ENCODE measurements around the gene SYT3.
A peak's percentile ranks its signal among the peaks of the same experiment; 100 is the strongest.

SYT3 gene, protein sequence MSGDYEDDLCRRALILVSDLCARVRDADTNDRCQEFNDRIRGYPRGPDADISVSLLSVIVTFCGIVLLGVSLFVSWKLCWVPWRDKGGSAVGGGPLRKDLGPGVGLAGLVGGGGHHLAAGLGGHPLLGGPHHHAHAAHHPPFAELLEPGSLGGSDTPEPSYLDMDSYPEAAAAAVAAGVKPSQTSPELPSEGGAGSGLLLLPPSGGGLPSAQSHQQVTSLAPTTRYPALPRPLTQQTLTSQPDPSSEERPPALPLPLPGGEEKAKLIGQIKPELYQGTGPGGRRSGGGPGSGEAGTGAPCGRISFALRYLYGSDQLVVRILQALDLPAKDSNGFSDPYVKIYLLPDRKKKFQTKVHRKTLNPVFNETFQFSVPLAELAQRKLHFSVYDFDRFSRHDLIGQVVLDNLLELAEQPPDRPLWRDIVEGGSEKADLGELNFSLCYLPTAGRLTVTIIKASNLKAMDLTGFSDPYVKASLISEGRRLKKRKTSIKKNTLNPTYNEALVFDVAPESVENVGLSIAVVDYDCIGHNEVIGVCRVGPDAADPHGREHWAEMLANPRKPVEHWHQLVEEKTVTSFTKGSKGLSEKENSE

GRCh38 chr19:50639121-50640112, at the start of gene SYT3:
Gene SYT3, minus strand, starts transcription at chr19:50639881. Its CDS starts 2,470 bp downstream, at chr19:50637411.
- DNase-seq, result no peak

- no peak for DNase-seq
Observed at GRCh38 chr19:50688766-50689165, 49.1 kb upstream of the SYT3 start.

- DNase-seq, result no peak
Observed at GRCh38 chr19:50686310-50687032, 46.8 kb upstream of the SYT3 start.

- DNase-seq, result peak; percentile 83
Observed at GRCh38 chr19:50679177-50680125, 39.8 kb upstream of the SYT3 start.

GRCh38 chr19:50678323-50678722, 38.6 kb upstream of the SYT3 start:
- DNase-seq, result no peak

DNA sequence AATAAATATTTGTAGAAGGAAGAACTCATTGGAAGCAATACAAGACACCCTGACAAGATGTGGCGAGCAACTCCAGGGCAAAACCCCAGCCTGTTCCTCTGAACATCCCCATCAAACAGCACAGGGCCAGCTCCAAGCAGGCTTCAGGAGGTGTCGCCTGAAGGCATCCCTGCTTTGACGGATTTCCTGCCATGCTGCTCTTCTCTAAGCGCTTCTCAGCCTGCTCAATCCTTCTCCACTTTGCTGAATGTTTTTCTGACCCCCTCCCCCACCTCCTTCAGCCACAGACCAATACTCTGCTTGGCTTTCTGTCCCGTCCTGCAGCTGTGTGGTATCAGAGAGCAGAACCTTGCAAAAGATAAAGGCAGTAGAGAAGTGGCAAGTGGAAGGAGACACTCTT, 38.0 kb upstream of the SYT3 start:
- no peak for DNase-seq

DNA sequence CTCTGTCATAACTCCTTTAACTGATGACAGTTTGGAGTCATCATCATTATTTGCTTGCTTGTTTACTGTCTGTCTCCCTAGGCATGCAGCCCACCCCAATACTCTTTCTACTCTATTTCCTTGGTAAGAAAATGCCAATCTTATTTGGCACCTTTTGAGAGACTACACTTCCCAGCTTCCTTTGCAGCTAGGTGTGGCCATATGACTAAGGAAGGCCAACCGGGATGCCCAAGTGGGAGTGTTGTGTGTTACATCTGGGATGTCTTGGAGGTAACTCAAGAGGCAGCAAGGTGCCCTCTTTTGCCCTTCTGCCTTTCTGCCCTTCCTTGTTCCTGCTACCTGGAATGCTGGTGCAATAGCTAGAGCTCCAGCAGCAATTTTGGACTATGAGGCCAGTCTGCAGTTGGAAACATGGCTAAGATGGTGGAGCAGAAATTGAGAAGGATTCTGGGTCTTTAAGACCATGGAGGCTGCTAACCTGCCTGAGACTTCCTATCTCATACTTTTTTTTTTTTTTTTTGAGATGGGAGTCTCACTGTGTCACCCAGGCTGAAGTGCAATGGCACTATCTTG, 37.0 kb upstream of the SYT3 start:
- no peak for DNase-seq

DNA sequence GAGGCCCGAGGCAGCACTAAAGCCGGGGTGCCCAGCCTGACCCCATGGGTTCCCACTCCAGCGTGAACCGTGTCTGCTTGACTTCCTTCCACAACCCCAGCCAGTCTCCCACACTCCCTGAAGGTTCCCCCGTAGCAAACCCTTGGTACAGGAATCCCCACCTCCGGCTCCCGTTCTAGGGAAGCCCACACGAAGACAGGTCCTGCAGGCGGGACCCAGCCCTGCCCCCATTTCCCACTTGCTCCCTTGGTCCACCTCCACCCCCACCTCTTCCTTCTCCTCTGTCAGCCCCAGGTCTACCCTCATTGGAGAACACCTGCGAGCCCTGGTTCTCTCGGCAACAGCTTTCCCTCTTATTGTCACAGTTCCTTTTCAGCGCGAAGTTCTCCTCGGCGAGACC, 33.4 kb upstream of the SYT3 start:
- DNase-seq, result no peak

DNA sequence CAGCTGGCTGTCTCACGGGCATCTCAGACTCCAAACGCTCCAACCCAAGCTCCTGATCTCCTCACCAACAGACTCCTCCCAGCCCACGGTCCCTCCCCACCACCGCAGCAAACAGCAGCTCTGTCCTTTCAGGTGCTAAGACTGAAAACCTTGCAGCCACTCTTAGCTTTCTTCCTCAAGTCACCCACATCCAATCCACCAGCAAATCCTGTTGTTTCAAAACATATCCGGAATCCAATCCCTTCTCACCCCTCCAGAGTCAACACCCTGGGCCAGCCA, 30.4 kb upstream of the SYT3 start:
- no peak for DNase-seq

DNA sequence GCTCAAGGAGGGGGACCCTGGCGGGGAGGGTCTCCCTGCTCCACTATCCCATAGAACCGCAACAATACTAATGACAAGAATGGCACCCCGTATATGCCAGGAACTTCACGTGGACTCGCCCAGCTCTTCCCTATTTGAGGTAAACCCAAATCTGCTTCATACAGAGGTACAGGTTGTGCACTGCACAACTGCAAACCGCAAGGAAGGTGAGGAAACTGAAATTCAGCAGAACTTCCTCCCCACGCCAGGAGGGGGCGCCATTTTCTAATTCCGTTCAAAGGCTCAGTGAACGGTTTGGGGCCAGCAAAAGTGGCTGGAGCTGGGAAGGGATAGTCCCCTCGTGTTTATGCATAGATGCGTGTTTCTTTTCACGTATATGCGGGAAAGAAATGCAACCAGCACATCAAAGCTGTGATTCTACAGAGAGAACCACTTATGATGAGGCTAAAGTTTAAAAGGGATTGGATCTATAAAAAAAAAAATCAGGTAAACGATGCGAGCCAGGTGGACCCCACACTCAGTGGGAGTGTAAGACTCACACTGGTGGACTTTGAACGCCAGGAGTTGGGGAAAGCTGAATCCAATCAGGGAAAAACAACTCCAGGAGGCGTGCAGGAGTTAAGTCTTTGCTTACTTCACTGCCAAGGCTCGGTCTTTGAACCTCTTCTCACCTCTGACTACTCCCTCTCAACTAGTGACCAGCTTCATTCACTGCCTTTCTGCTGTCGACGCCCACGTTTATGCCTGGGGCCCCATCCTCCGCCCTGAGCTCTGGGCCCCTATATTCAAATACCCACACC, 29.8 kb upstream of the SYT3 start:
- peak; percentile 54 for DNase-seq

DNA sequence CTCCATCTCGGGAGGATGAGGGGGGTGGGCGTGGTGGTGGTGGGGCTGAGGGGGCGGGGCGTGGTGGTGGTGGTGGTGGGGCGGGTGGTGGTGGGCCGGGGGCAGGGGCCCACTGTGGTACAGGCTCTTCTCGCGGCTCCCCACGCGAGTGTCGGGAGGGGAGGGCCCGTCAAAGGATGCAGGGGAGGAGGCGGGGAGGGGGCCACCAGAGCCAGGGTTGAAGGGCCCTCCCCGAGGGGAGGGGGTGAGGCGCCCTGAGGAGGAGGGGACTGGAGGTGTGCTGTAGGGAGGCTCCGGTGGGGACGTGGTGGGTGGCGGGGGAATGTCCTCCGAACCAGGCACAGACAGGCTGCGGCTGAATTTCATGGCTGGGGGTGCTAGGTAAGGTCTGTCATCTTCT, 29.2 kb upstream of the SYT3 start:
- DNase-seq, result no peak

DNA sequence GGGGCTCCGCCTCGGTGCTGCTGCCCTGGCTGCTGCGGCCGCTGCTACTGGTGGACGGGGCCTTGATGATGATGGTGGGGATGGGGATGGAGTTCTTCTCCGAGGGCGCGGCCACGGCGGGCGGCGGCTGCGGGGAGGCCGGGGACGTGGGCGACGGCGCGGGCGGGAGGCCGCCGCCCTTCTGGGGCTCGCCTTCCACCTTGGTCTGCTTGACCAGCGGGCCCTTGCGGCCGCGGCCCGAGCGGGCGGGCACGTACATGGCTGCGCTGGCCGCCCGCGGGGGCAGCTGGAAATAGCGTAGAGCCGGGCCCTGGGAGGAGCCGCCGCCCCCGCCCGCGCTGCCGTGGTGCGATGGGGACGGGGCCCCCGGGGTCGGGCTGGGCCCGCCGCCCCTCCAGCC, 28.7 kb upstream of the SYT3 start:
- DNase-seq, result no peak

GRCh38 chr19:50667759-50668231, 28.1 kb upstream of the SYT3 start:
- no peak for DNase-seq

GRCh38 chr19:50667177-50667758, 27.6 kb upstream of the SYT3 start:
- no peak for DNase-seq

DNA sequence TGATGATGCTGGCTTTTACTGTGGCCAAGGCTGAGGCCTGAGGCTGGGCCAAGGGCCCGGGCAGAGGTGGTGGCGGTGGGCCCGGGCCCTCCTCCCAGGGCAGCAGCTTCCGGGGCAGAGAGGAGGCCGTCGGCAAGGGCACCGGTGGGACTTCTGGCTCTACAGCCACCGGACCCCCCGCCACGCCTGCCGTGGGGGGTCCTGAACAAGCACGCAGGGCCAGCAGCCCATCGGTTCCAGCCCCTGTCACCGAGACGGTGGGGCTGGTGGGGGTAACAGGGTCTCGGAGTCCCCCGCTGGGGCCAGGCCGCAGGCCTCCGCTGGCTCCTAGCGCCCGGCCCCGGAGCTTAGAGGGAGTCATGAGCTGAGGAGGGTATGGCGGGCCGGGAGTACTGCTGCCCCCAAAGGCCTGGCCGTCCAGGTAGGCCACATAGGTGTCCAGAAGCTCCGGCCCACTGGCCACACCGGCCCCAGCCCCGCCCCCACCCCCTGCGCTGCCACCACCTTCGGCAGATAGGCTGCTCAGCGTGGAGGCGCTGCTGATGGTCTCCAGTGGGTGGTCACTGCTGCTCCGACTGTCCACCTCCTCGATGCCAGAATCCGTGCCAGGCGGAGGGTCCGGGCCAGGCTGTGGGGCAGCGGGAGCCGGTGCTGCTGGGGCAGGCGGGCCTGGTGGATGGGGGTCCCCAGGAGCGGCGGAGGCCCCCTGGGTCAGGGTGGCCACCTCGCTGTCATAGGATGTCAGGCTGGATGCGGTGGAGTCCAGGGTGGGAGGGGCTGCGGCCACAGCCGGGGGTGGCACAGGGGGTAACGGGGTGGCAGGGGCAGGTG, 26.9 kb upstream of the SYT3 start:
- DNase-seq, result no peak

- no peak for DNase-seq
Observed at GRCh38 chr19:50664204-50664603, 24.5 kb upstream of the SYT3 start.

- DNase-seq, result no peak
Observed at GRCh38 chr19:50663482-50663790, 23.8 kb upstream of the SYT3 start.

DNA sequence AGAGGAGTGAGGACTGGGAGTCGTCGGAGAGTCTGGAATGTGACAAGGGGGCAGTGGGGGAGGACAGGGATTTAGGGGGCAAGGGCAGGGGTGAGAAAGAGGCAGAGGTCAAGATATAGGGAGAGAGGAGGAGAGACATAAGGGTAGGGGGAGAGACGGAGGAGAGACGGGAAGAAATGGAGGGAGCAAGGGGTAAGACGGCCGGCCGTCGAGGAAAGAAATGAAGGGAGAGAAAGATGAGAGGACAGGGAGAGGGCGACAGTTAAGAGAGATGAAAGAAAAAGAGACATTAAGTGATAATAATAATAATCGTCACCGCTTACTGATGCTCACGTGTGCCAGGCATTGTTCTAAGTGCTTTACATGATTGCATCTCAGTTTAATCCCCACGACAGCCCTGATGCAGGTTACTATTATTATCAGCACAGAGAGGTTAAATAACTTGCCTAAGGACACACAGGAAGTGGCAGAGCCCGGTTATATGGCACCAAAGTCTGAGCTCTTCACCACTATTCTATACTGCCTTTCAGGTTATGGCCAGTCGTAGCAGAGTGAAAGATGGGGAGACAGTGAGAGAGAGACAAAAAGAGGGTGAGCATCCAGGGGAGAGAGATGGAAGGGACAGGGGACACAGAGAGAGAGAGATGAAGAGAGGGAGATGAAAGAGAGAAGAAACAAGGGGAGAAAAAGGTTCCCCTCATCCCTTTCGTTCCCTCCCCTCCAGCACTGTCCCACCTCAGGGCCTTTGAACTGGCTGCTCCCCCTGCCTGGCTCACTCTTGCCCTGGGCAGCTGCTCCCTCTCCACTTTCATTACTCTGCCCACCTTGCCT, 23.2 kb upstream of the SYT3 start:
- DNase-seq, result no peak
